GM19240 (cell line): ENCODE results near the gene ROCK2.
"Not testable (repeated sequence)": the region's sequence is repeated elsewhere in the genome, so short reads cannot be mapped to it uniquely, and the experiment has no call there.

Experiments
- DNase-seq: peaks from one replicate; pipeline ENCODE4 v3.0.0; 2011; ENCODE audit warnings: low spot score; ENCODE audit not compliant: insufficient read length

The ROCK2 gene

GRCh38 chr2:11278219-11278618, 66.2 kb downstream of the ROCK2 start:
- no peak for DNase-seq

DNA sequence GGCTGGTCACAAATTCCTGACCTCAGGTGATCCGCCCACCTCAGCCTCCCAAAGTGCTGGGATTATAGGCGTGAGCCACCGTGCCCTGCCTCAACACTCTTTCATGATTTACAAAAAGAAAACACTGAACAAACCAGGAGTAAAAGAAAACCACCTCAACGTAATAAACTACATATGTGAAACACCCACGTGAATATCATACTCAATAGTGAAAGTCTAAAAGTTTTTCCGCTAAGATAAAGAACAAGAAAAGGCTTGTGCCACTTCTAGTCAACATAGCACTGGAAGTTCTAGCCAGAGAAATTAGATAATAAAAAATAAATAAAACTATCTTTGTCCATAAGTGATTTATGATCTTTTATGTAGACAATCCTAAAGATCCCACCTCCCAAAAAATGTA, 68.5 kb downstream of the ROCK2 start:
- DNase-seq = no peak

GRCh38 chr2:11270891-11271290, 73.5 kb downstream of the ROCK2 start:
- DNase-seq = no peak

GRCh38 chr2:11267931-11268330, 76.5 kb downstream of the ROCK2 start:
- DNase-seq = no peak

DNA sequence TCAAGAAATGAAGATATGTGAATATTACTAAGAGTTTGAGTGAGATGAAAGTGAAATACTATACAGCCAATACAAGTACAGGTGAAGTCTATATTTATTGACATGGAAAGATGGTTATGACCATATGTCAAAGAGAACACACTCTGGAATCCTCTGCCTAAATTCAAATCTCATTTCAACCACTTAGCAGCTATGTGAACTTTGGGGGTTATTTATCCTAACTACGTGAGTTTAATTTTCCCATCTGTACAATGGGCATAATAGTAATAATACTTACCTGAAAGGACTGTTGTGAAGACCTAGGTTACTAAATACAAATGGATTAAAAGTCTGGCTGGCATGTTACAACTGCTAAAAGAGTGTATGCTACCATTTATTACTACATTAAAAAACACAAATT, 79.6 kb downstream of the ROCK2 start:
- DNase-seq = no peak

DNA sequence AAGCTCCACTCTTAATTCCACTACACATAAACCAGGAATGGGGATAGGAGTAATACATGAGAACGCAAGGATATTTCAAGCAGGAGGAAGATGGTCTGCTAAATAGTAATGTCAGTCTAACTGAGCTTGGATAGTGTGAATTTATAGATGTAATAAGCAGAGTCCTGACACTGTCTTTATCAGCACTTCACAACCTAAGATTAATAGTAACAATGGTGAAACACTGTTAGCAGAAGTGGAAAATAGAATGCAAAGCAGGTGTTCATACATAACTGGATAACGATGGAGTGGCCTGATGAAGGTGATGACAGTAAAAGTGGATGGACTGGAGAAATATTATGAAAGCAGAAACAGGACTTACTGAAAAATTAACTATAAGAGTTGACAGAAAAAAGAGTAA, 80.4 kb downstream of the ROCK2 start:
- no peak for DNase-seq

GRCh38 chr2:11263177-11263576, 81.3 kb downstream of the ROCK2 start:
- DNase-seq = no peak

GRCh38 chr2:11262438-11262837, 82.0 kb downstream of the ROCK2 start:
- DNase-seq = not testable (repeated sequence)

GRCh38 chr2:11261564-11261963, 82.9 kb downstream of the ROCK2 start:
- DNase-seq = not testable (repeated sequence)

- DNase-seq = no peak
These were observed 83.5 kb downstream of the ROCK2 start for GRCh38 chr2:11260979-11261378.

DNA sequence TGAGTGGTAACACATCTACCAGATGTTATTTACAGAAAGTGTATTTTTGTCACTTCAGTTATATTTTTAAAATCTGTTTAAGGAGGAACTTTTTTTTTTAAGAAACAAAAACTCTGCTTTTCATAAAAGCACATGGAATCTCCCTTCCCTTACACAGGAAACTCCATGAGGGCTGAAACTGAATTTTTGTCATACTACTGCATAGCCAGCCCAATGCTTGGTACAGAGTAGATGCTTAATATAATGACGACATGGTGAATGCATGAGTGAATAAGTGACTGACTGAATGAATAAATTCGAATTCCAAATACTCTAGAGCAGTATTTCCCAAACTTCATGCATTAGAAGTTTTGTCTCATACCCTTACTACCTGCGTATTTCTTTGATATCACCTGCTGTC, 86.5 kb downstream of the ROCK2 start:
- no peak for DNase-seq

DNA sequence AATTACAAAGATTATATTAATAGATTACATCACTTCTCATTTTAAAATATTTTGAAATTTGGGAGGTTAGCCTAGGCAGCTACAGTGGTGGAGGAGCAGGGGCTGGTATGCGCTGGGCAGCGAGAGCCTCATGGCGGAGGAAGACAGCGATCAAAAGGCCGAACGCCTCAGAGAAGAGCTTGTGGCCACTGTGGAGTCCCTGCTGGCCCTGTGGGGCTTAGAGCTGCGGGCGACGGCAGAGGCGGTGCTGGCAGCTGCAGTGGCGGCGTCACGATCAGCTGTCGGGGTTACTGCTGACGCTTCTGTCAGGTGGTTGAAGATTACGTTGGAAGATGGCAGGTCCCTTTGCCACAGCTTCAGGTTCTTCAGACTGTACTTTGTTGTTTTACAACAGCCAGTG, 87.4 kb downstream of the ROCK2 start:
- no peak for DNase-seq

- no peak for DNase-seq
These were observed 88.3 kb downstream of the ROCK2 start for GRCh38 chr2:11256166-11256565.

DNA sequence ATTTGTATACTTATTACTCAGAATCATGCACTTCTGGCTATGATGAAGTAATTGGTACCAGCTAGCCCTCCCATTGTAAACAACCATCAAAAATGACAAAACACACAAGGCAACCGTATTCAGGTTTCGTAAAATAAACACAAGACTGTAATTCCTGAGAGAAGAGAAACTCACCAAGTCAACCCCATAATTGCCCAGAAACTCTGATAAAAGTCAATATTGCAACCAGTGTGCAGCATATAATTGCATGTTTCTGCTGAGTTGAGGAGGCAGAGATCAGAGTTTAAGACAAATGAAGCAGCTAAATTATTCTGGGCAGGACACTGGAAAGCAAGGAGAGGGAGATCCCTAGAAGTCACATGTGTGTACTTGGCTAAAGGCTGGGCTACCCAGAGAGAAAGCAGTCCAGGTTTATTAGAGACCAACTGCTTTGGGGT, 90.3 kb downstream of the ROCK2 start:
- no peak for DNase-seq

- DNase-seq = not testable (repeated sequence)
These were observed 92.0 kb downstream of the ROCK2 start for GRCh38 chr2:11252458-11252857.

DNA sequence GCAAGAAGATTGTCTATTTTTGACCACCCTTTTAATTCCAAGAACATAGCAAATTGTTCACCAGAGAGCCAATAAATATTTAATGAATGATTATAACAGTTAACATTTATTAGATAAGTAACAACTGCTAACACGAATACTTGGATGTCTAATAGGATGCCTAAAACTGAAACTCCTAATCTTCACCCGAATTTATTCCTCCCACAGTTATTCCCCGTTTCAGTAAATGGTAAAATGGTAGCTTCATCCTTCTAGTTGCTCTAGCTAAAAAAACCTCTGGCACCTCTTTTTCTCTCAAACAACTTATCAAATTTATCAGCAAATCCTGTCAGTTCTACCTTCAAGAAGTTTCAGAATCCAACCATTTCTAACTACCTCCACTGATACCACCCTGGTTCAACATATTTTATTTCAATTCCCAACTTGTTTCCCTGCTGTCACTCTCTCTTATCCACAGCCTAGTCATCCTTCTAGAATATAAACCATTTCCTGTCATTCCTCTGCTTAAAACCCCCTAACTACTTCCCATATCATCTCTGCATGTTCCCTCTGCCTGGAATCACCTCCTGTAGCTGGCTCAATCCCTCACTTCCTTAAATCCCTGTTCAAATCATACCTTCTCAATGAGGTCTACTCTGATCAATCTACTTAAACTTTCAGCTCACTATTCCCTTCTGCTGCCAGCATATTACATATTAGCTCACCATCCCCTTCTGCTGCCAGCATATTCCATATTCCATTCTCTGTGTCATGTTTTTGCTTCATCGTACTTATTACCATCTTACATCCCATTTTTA, 93.8 kb downstream of the ROCK2 start:
- no peak for DNase-seq

DNA sequence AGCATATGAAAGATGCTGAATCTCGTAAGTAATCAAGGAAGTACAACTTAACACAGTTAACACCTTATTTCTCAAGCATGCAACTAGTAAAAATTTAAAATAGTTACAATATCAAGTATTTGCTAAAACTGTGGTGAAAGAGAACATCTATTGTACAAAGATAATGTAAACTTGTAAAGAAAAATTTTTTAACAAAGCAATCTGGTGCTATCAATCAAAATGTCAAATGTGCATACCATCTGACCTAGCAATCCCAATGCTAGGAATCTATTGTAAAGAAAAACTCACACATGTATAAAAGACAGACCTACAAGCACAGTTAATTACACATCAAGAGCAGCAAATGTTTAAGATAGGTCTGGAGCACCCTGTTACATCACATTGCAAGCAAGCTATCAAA, 99.1 kb downstream of the ROCK2 start:
- no peak for DNase-seq

DNA sequence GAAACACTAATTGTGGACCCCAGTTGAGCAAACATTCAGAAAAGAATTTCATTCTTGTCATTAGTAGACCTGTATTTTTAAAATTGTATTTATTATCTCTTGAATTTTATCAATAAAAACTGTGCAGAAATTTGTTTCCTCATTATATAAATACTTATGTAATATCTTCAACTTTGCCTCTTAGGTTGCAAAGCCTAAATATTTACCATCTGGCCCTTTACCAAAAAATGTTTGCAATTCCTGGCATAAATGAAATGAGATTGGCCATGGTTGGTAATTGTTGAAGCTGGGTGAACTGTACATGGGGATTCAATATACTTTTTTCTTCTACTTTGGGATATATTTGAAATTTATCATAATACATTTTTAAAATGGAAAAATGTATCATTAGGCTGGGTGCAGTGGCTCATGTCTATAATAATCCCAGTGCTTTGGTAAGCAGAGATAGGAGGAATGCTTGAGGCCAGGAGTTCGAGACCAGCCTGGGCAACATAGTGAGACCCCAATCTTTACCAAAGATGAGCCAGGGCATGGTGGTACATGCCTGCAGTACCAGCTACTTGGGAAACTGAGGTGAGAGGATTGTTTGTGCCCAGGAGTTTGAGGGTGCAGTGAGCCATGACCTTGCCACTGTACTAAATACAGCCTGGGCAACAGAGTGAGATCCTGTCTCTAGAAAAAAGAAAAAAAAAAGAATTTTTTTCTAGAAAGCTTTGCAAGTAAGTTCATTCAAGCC, 100.2 kb downstream of the ROCK2 start:
- no peak for DNase-seq

DNA sequence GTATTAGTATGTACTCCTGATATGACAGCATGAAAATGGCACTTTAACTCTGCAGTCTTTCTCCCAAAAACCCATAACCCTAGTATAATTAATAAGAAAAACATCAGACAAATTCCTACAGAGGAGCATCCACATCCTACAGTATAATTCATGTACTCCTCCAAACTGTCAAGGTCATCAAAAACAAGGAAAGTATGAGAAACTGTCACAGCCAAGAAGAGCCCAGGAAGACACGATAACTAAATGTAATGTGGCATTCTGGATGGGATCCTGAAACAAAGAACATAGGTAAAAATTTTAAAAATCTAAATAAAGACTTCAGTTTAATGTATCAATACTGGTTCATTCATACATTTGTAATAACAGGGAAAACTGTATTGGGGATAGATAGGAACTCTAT, 100.9 kb downstream of the ROCK2 start:
- no peak for DNase-seq

DNA sequence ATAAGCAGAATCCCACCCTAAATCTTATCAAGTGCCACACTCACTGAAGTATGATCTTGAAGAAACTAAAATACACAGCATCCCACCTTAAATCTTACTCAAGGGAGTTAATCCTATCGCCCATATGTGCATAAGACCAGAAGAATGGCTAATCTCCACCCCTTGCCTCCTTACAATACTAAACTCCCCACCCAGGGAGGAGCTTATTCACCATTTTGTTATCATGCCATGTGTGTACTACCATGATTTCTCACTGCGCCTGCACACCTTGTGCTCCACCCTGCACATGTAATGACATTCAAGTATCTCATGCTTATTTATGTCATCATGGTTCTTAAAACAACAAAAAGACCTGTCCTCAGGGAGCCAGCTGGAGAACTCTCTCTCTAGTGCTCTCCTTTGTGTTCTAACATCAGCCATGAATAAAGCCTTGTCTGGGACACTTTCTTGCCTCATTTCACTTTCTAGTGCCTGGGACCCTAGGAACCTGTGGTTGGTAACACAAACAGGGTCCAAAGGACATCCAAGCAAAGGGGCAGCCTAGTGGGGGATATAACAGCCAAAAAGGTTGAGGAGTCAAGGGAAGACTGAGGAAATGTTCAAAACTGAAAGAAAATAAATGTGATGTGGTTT, 101.8 kb downstream of the ROCK2 start:
- no peak for DNase-seq

GRCh38 chr2:11241412-11242203, 102.8 kb downstream of the ROCK2 start:
- no peak for DNase-seq
